Activated CD4-positive, alpha-beta memory T cell treated with anti-CD3 and anti-CD28 coated beads, Interleukin-2, amount 10 ng/mL, durations not matched to agents 7 days and 5 days (primary cell): ENCODE data around the gene RIGI. TPM values are rescaled to one million over a fixed set of nuclear protein-coding genes. Genes with fewer than 3 reads are reported as not detected.
"Not testable (repeated sequence)": the region's sequence is repeated elsewhere in the genome, so short reads cannot be mapped to it uniquely, and the experiment has no call there.

Experiments
- CTCF ChIA-PET: fragments of 350-600 bp; sonication (Branson Sonifier 250); formaldehyde crosslinking; loops from one replicate; lab custom pipeline; 2021; ENCODE audit warnings: antibody characterized with exemption, inconsistent platforms; lab: Charles Lee
- POLR2A ChIA-PET: fragments of 350-600 bp; sonication (Branson Sonifier 250); formaldehyde crosslinking; loops from one replicate; lab custom pipeline; 2021; ENCODE audit warnings: antibody characterized with exemption; lab: Charles Lee
- DNase-seq: peaks from one replicate; pipeline ENCODE4 v3.0.0-alpha.2; 2020
- H3K27ac Mint-ChIP-seq: one replicate; pipeline ENCODE4 v1.8.0; 2021; ENCODE audit warnings: mild to moderate bottlenecking, mixed read lengths
- H3K27me3 Mint-ChIP-seq: one replicate; pipeline ENCODE4 v1.8.0; 2021; ENCODE audit warnings: mixed read lengths
- H3K36me3 Mint-ChIP-seq: one replicate; pipeline ENCODE4 v1.8.0; 2021; ENCODE audit warnings: low read depth, mixed read lengths
- H3K4me1 Mint-ChIP-seq: one replicate; pipeline ENCODE4 v1.8.0; 2021; ENCODE audit warnings: mixed read lengths
- H3K4me3 Mint-ChIP-seq: one replicate; pipeline ENCODE4 v1.8.0; 2021; ENCODE audit warnings: mild to moderate bottlenecking, mixed read lengths
- H3K9me3 Mint-ChIP-seq: one replicate; pipeline ENCODE4 v1.8.0; 2021; ENCODE audit warnings: mixed read lengths
- total RNA-seq, 2 experiments: library from RNA; stranded (reverse); gene quantifications; one replicate each; pipeline ENCODE4 v1.2.3, GENCODE V29; 2021

RIGI gene
- total RNA-seq, 2 experiments from 2014 or later: 32.4 to 33.7 TPM

GRCh38 chr9:32524892-32525708, 896 bp downstream of the RIGI start:
- H3K4me1 Mint-ChIP-seq: peaks cover 60% of the 10 kb centered on the region
- H3K27me3 Mint-ChIP-seq: no peaks in the 10 kb centered on the region
- peak; percentile 44 for DNase-seq
- H3K27ac Mint-ChIP-seq: peak overlapping the region; percentile 88
- H3K36me3 Mint-ChIP-seq: peaks cover 48% of the 10 kb centered on the region
- ChIA-PET CTCF (interaction anchor here (1.0 to 3.7 kb wide), 12 partner anchors 13 to 147 kb away, joined by 4 to 71 read pairs (median 10); partner anchors contain the start of genes ACO1, NDUFB6, SMIM27 and TOPORS), POLR2A (interaction anchor here (0.5 to 3.7 kb wide), 13 partner anchors 9 to 762 kb away, joined by 3 to 57 read pairs (median 5); partner anchors contain the start of genes ACO1, APTX, DNAJA1 and NDUFB6)
- H3K9me3 Mint-ChIP-seq: peaks cover 11% of the 10 kb centered on the region
- peak overlapping the region; percentile 96 for H3K4me3 Mint-ChIP-seq

GRCh38 chr9:32524558-32524891, 1.5 kb downstream of the RIGI start:
- peaks cover 11% of the 10 kb centered on the region for H3K9me3 Mint-ChIP-seq
- H3K36me3 Mint-ChIP-seq: peaks cover 48% of the 10 kb centered on the region
- H3K27me3 Mint-ChIP-seq, DNase-seq: not testable (repeated sequence)
- H3K4me3 Mint-ChIP-seq: peak overlapping the region; percentile 96
- POLR2A ChIA-PET: interaction anchor here (0.7 to 3.7 kb wide), 6 partner anchors 8 to 140 kb away, joined by 3 to 57 read pairs (median 9); partner anchors contain the start of genes ACO1, NDUFB6, SMIM27 and TOPORS
- H3K4me1 Mint-ChIP-seq: peaks cover 60% of the 10 kb centered on the region
- H3K27ac Mint-ChIP-seq: peak overlapping the region; percentile 38
- CTCF ChIA-PET: interaction anchor here (2.5 to 3.7 kb wide), 5 partner anchors 16 to 146 kb away, joined by 14 to 71 read pairs (median 35); partner anchors contain the start of genes NDUFB6, SMIM27 and TOPORS

- ChIA-PET CTCF (interaction anchor here (3.7 kb wide), 1 partner anchor 145 kb away, joined by 71 read pairs; no protein-coding TSS in a partner anchor), POLR2A (interaction anchor here (2.3 to 3.7 kb wide), 2 partner anchors 26 to 140 kb away, joined by 12 to 57 read pairs; partner anchors contain the start of genes ACO1, SMIM27 and TOPORS)
- DNase-seq: no peak
- Mint-ChIP-seq H3K27ac (no peak overlapping the region), H3K4me3 (peak overlapping the region; percentile 96), H3K36me3 (peaks cover 53% of the 10 kb centered on the region), H3K27me3 (no peaks in the 10 kb centered on the region), H3K9me3 (peaks cover 11% of the 10 kb centered on the region), H3K4me1 (peaks cover 60% of the 10 kb centered on the region)
Observed at GRCh38 chr9:32523910-32524309, 2.1 kb downstream of the RIGI start.

- no peaks in the 10 kb centered on the region for H3K27me3 Mint-ChIP-seq
- no peak for DNase-seq
- peaks cover 34% of the 10 kb centered on the region for H3K4me1 Mint-ChIP-seq
- peaks cover 20% of the 10 kb centered on the region for H3K9me3 Mint-ChIP-seq
- ChIA-PET POLR2A (no interaction called here), CTCF (no interaction called here)
- no peak overlapping the region for H3K27ac Mint-ChIP-seq
- H3K36me3 Mint-ChIP-seq: peaks cover 86% of the 10 kb centered on the region
- H3K4me3 Mint-ChIP-seq: no peak overlapping the region
Observed at GRCh38 chr9:32518276-32518675, 7.7 kb downstream of the RIGI start.

GRCh38 chr9:32516241-32516640, 9.8 kb downstream of the RIGI start:
- no peak overlapping the region for H3K4me3 Mint-ChIP-seq
- H3K36me3 Mint-ChIP-seq: peaks cover 83% of the 10 kb centered on the region
- H3K27ac Mint-ChIP-seq: no peak overlapping the region
- ChIA-PET POLR2A (interaction anchor here (1.0 kb wide), 1 partner anchor 9 kb away, joined by 4 read pairs; the partner anchor contains the start of gene RIGI), CTCF (no interaction called here)
- DNase-seq: no peak
- H3K9me3 Mint-ChIP-seq: peaks cover 14% of the 10 kb centered on the region
- H3K27me3 Mint-ChIP-seq: no peaks in the 10 kb centered on the region
- peaks cover 30% of the 10 kb centered on the region for H3K4me1 Mint-ChIP-seq

GRCh38 chr9:32508728-32509127, 17.3 kb downstream of the RIGI start:
- ChIA-PET POLR2A (interaction anchor here (0.9 to 2.2 kb wide), 2 partner anchors 17 to 43 kb away, joined by 3 to 6 read pairs; no protein-coding TSS in a partner anchor), CTCF (interaction anchor here (4.3 kb wide), 1 partner anchor 17 kb away, joined by 18 read pairs; the partner anchor contains the start of gene RIGI)
- Mint-ChIP-seq H3K4me1 (peaks cover 33% of the 10 kb centered on the region), H3K4me3 (no peak overlapping the region), H3K36me3 (peaks cover 38% of the 10 kb centered on the region), H3K27ac (no peak overlapping the region), H3K27me3 (no peaks in the 10 kb centered on the region), H3K9me3 (no peaks in the 10 kb centered on the region)
- no peak for DNase-seq

- H3K27me3 Mint-ChIP-seq: no peaks in the 10 kb centered on the region
- no peaks in the 10 kb centered on the region for H3K9me3 Mint-ChIP-seq
- DNase-seq: no peak
- peaks cover 43% of the 10 kb centered on the region for H3K36me3 Mint-ChIP-seq
- CTCF ChIA-PET: interaction anchor here (1.1 kb wide), 1 partner anchor 124 kb away, joined by 4 read pairs; no protein-coding TSS in a partner anchor
- H3K27ac Mint-ChIP-seq: no peak overlapping the region
- POLR2A ChIA-PET: interaction anchor here (0.5 kb wide), 1 partner anchor 33 kb away, joined by 4 read pairs; no protein-coding TSS in a partner anchor
- H3K4me3 Mint-ChIP-seq: no peak overlapping the region
- no peaks in the 10 kb centered on the region for H3K4me1 Mint-ChIP-seq
Observed at GRCh38 chr9:32503008-32503407, 23.0 kb downstream of the RIGI start.

GRCh38 chr9:32502464-32502863, 23.5 kb downstream of the RIGI start:
- H3K36me3 Mint-ChIP-seq: peaks cover 47% of the 10 kb centered on the region
- DNase-seq: no peak
- H3K4me1 Mint-ChIP-seq: no peaks in the 10 kb centered on the region
- POLR2A ChIA-PET: no interaction called here
- no peaks in the 10 kb centered on the region for H3K9me3 Mint-ChIP-seq
- H3K27me3 Mint-ChIP-seq: no peaks in the 10 kb centered on the region
- H3K27ac Mint-ChIP-seq: no peak overlapping the region
- CTCF ChIA-PET: interaction anchor here (1.1 kb wide), 1 partner anchor 124 kb away, joined by 4 read pairs; no protein-coding TSS in a partner anchor
- H3K4me3 Mint-ChIP-seq: no peak overlapping the region

- no peaks in the 10 kb centered on the region for H3K4me1 Mint-ChIP-seq
- no peaks in the 10 kb centered on the region for H3K27me3 Mint-ChIP-seq
- no peaks in the 10 kb centered on the region for H3K9me3 Mint-ChIP-seq
- no peak overlapping the region for H3K27ac Mint-ChIP-seq
- ChIA-PET POLR2A (no interaction called here), CTCF (interaction anchor here (0.6 kb wide), 1 partner anchor 20 kb away, joined by 3 read pairs; no protein-coding TSS in a partner anchor)
- peaks cover 49% of the 10 kb centered on the region for H3K36me3 Mint-ChIP-seq
- no peak for DNase-seq
- H3K4me3 Mint-ChIP-seq: no peak overlapping the region
Observed at GRCh38 chr9:32501868-32502267, 24.1 kb downstream of the RIGI start.

- H3K4me3 Mint-ChIP-seq: no peak overlapping the region
- H3K9me3 Mint-ChIP-seq: no peaks in the 10 kb centered on the region
- CTCF ChIA-PET: no interaction called here
- POLR2A ChIA-PET: no interaction called here
- no peak for DNase-seq
- H3K36me3 Mint-ChIP-seq: peaks cover 60% of the 10 kb centered on the region
- no peak overlapping the region for H3K27ac Mint-ChIP-seq
- no peaks in the 10 kb centered on the region for H3K27me3 Mint-ChIP-seq
- no peaks in the 10 kb centered on the region for H3K4me1 Mint-ChIP-seq
Observed at GRCh38 chr9:32500768-32501167, 25.2 kb downstream of the RIGI start.

GRCh38 chr9:32497921-32498320, 28.1 kb downstream of the RIGI start:
- POLR2A ChIA-PET: no interaction called here
- Mint-ChIP-seq H3K4me3 (no peak overlapping the region), H3K36me3 (peaks cover 68% of the 10 kb centered on the region), H3K27ac (no peak overlapping the region), H3K9me3 (no peaks in the 10 kb centered on the region), H3K27me3 (no peaks in the 10 kb centered on the region), H3K4me1 (no peaks in the 10 kb centered on the region)
- DNase-seq: no peak
- CTCF ChIA-PET: interaction anchor here (1.3 kb wide), 1 partner anchor 10 kb away, joined by 5 read pairs; no protein-coding TSS in a partner anchor

- Mint-ChIP-seq H3K27ac (no peak overlapping the region), H3K36me3 (peaks cover 65% of the 10 kb centered on the region), H3K27me3 (no peaks in the 10 kb centered on the region), H3K4me3 (no peak overlapping the region), H3K9me3 (no peaks in the 10 kb centered on the region), H3K4me1 (no peaks in the 10 kb centered on the region)
- DNase-seq: no peak
- ChIA-PET CTCF (no interaction called here), POLR2A (no interaction called here)
Observed at GRCh38 chr9:32490601-32491000, 35.4 kb downstream of the RIGI start.

- Mint-ChIP-seq H3K4me1 (no peaks in the 10 kb centered on the region), H3K27ac (no peak overlapping the region), H3K4me3 (no peak overlapping the region), H3K9me3 (no peaks in the 10 kb centered on the region), H3K36me3 (peaks cover 76% of the 10 kb centered on the region), H3K27me3 (no peaks in the 10 kb centered on the region)
- POLR2A ChIA-PET: no interaction called here
- CTCF ChIA-PET: interaction anchor here (1.2 kb wide), 1 partner anchor 38 kb away, joined by 4 read pairs; the partner anchor contains the start of gene RIGI
- DNase-seq: no peak
Observed at GRCh38 chr9:32487981-32488380, 38.0 kb downstream of the RIGI start.
